ENCODE data around the gene MGME1. TPM values are rescaled to one million over a fixed set of nuclear protein-coding genes. Genes with fewer than 3 reads are reported as not detected.
A peak's percentile ranks its signal among the peaks of the same experiment; 100 is the strongest.

MGME1 gene
- total RNA-seq (2014; rRNA removed; shearing (Covaris generic)) = 34.9 and 38.7 TPM in 2 replicates
- 26.0 and 32.1 TPM in 2 replicates for polyA plus RNA-seq (2015; cell fraction: cytosol; rRNA removed)
- polyA plus RNA-seq (2015; cell fraction: nucleus; rRNA removed) = 41.8 and 45.4 TPM in 2 replicates

GRCh38 chr20:17968366-17969277, at the start of gene MGME1, which contains the start of gene SNX5:
TSS of gene MGME1 (plus strand) at chr20:17969018. CDS start at chr20:17969860, 842 bp downstream.
TSS of gene SNX5 (minus strand) at chr20:17968794. CDS start at chr20:17968425, 369 bp downstream.
- DNase-seq (ENCODE audit: low read depth) = peak; percentile 99

DNA sequence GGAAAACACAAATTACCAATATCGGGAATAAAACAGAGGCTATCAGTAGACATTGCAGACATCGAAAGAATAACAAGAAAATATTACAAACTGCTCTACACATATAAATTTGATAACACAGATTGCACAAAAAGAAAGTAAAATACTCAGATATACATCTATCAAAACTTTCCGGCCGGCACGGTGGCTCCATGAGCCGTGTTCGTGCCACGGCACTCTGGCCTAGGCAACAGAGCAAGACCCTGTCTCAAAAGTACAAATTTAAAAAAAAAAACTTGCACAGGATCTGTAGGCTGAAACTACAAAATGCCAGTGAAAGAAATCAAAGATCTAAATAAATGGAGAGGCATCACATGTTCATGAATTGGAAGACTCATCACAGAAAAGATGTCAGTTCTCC, 49.7 kb upstream of the MGME1 start:
- DNase-seq (ENCODE audit: low read depth) = no peak

DNA sequence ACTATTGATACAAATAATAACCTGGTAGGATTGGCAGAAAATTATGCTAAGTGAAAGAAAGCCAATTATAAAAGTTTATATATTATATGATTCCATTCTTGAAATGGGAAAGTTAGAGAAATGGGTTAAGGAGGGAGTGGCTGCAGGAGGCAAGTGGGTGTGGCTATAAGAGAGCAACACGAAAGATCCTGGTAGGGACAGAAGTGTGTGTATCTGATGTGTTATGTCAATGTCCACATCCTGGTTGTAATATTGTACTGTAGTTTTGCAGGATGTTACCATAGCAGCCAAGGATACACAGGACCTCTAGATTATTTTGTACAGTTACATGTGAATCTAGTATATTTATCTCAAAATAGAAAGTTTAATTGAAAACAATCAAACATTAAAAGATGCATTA, 47.0 kb upstream of the MGME1 start:
- no peak for DNase-seq (ENCODE audit: low read depth)

GRCh38 chr20:17925141-17925939, 43.5 kb upstream of the MGME1 start:
- DNase-seq (ENCODE audit: low read depth) = no peak

DNA sequence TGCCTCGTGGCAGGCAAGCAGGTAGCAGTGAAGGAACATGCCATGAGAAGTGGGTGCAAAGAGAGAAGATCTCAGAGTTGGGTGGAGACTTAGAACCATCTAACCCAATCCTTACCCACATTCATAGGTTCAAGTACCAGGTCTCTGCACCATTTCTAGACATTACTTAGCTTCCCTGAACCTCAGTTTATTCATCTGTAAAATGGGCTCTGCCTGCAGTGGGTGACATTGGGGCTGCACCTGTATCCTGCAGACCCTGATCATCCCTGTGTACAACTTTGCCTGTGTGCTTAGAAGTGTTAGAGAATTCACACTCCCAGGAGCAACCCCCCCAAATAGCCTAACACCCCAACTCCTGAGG, 42.9 kb upstream of the MGME1 start:
- no peak for DNase-seq (ENCODE audit: low read depth)

GRCh38 chr20:17928211-17928611, 40.6 kb upstream of the MGME1 start:
- no peak for DNase-seq (ENCODE audit: low read depth)

- DNase-seq (ENCODE audit: low read depth) = no peak
These were observed 40.0 kb upstream of the MGME1 start for GRCh38 chr20:17928633-17929311.

DNA sequence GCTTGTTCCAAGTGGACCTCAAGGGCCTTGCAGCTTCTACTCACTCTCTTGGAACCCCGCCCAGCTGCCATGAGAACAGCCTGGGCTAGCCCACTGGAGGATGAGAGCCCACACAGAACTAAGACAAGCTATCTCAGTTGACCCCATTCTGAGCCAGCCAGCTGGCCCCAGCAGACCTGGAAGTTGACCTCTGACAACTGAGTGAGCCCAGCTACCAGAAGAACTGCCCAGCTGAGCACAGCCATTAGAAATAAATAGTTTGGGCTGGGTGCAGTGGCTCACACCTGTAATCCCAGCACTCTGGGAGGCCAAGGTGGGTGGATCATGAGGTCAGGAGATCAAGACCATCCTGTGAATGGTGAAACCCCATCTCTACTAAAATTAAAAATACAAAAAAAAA, 37.3 kb upstream of the MGME1 start:
- no peak for DNase-seq (ENCODE audit: low read depth)

DNA sequence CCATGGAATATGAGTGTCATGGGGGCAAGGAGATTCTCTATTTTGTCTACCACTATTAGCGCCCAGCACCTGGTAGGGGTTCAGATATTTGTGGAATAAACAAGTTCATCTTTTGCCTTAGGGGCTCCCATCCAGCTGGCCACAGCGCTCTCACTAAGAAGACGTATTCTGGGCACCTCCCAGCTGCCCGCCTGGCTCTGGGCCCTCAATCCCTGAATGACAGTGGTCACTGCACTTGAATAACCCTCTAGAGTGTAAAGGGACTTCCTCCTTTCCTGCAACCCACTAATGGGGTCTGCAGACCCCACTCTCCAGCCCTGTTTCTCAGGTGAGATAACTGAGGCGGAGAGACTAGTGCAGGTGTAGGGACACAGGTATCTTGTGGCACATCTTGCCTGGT, 36.4 kb upstream of the MGME1 start:
- no peak for DNase-seq (ENCODE audit: low read depth)

GRCh38 chr20:17933121-17933520, 35.7 kb upstream of the MGME1 start:
- DNase-seq (ENCODE audit: low read depth) = no peak

- DNase-seq (ENCODE audit: low read depth) = no peak
These were observed 35.1 kb upstream of the MGME1 start for GRCh38 chr20:17933711-17934110.

- no peak for DNase-seq (ENCODE audit: low read depth)
These were observed 34.5 kb upstream of the MGME1 start for GRCh38 chr20:17934141-17934862.

GRCh38 chr20:17935186-17935585, 33.6 kb upstream of the MGME1 start:
- DNase-seq (ENCODE audit: low read depth) = no peak

DNA sequence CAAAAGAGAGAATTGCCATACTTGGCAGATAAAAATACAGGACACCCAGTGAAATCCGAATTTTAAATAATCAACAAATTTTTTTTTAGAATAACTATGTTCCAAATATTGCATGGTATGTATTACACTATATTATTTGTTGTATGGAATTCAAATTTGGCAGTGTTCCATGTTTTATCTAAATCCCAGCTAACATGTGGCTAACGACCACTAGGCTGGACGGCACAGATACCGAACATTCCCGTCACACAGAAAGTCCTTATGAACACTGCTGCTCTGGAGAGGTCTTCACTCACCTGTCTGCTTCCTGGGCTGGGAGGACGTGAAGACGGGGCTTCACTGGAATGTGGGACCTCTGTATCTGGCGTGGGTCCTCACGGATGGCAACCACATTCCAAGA, 33.1 kb upstream of the MGME1 start:
- no peak for DNase-seq (ENCODE audit: low read depth)

GRCh38 chr20:17936286-17936760, 32.5 kb upstream of the MGME1 start:
- no peak for DNase-seq (ENCODE audit: low read depth)

- DNase-seq (ENCODE audit: low read depth) = no peak
These were observed 31.8 kb upstream of the MGME1 start for GRCh38 chr20:17936761-17937732.

DNA sequence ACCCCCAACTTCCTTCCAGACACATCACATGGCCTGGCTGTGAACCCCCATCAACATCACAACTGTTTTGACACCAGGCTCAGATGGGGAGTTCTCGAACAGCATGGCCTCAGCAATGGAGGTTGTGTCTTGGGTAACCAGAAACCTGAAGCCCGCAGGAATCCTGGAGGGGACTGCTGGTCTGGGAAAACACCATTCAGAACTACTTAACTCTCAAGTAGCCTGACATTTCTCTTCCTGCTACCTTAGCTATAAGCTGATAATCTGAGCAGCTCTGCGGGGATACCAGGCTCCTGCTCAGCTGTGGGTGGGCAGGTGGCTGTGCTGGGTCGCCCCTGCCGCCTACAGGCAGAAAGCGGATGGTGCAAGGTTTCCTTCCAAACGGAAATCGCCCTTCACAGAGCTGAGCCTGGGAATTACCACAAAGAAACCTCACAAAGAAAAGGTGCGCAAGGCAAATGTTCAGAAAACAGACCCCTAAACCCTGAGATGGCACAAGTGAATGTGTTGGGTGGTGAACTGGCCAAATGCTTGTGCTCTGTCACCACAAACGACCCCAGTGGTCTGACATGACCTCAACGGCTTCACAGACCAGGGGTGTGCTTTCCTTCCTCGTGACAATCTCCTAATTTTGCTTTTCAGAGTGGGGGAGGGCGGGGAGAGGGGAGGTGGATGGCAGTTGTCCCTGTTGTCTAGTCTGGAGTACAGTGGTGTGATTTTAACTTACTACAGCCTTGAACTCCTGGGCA, 29.8 kb upstream of the MGME1 start:
- peak; percentile 65 for DNase-seq (ENCODE audit: low read depth)

DNA sequence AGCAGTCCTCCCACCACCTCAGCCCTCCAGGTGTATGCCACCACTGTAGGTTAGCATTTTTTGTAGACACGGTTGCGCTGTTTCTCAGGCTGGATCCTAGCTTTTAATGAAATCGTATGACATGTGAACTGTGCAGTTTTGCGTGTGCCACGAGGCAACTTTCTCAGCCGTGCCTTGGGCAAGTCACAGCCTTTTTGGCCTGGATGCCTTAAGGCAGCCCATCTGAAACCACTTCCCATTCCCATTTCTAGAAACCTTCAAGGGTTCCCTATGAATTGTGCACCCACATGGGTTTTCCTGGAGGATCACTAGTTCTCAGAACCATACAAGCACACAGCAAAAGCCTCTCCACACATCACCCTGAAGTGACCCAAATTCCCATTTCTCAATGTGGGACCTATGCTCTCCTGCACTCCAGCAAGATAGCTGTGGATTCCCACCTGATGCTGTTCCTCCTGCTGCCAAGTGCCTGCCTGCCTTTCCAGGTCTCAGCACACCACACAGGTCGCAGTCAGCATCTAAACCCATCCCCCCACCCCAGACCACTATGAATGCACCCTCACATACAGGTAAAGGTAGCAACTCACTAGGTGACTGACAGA, 29.1 kb upstream of the MGME1 start:
- no peak for DNase-seq (ENCODE audit: low read depth)

Measured in HT1080 (cell line).